ENCODE results near the gene HYAL2. TPM values are rescaled to one million over a fixed set of nuclear protein-coding genes. Genes with fewer than 3 reads are reported as not detected.
"Not testable (repeated sequence)": the region's sequence is repeated elsewhere in the genome, so short reads cannot be mapped to it uniquely, and the experiment has no call there.

The HYAL2 gene
- total RNA-seq, 3 donors from 2014 or later = 66.0 to 215 (median 96.0) TPM

DNA sequence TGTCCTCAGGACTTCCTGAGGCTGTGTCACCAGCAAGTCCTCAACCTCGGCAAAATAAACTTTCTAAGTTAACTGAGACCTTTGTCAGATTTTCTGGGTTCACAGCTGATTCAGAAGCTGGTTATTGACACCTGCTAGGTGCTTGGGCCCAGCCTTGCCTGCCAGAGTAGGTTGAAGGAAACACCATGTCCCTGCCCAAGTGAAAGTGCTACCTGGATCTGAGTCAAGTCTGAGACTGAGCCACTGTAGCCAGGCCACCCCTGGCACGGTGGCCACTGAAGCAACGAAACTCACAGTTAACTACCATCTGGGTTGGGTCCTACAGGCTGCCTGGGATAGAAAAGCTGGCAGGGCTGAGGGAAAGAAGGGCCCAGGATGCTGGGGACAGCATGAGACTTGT, 8.2 kb downstream of the HYAL2 start:
- peak overlapping the region; percentile 48 to 94 for H3K27ac ChIP-seq
- H3K4me1 ChIP-seq = peaks cover 9 to 22% of the 10 kb centered on the region in 2 donors
- no peak overlapping the region for H3K4me3 ChIP-seq
- intact Hi-C loops (cut with DNase I; ENCODE audit: low total_unique reads) = no loop called here
- no peaks in the 10 kb centered on the region for H3K9me3 ChIP-seq
- no peaks in the 10 kb centered on the region for H3K36me3 ChIP-seq
- no peak for DNase-seq (ENCODE audit: low spot score in 2 of 2)
- H3K27me3 ChIP-seq = no peaks in the 10 kb centered on the region
- TF ChIP-seq POLR2A (IDR thresholded peaks at IDR 0.05) = no peak
- TF ChIP-seq POLR2AphosphoS5 (IDR thresholded peaks at IDR 0.05) = no peak
- TF ChIP-seq, protein P1, sequence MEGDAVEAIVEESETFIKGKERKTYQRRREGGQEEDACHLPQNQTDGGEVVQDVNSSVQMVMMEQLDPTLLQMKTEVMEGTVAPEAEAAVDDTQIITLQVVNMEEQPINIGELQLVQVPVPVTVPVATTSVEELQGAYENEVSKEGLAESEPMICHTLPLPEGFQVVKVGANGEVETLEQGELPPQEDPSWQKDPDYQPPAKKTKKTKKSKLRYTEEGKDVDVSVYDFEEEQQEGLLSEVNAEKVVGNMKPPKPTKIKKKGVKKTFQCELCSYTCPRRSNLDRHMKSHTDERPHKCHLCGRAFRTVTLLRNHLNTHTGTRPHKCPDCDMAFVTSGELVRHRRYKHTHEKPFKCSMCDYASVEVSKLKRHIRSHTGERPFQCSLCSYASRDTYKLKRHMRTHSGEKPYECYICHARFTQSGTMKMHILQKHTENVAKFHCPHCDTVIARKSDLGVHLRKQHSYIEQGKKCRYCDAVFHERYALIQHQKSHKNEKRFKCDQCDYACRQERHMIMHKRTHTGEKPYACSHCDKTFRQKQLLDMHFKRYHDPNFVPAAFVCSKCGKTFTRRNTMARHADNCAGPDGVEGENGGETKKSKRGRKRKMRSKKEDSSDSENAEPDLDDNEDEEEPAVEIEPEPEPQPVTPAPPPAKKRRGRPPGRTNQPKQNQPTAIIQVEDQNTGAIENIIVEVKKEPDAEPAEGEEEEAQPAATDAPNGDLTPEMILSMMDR (IDR thresholded peaks at IDR 0.05) = no peak

GRCh38 chr3:50312041-50312440, 10.5 kb downstream of the HYAL2 start:
- H3K9me3 ChIP-seq; H3K27me3 ChIP-seq; H3K27ac ChIP-seq; intact Hi-C loops (cut with DNase I; ENCODE audit: low total_unique reads); DNase-seq (ENCODE audit: low spot score in 2 of 2); H3K4me3 ChIP-seq; H3K4me1 ChIP-seq; H3K36me3 ChIP-seq: not testable (repeated sequence)

GRCh38 chr3:50304601-50305000, 17.9 kb downstream of the HYAL2 start:
- Histone ChIP-seq H3K27me3 (no peaks in the 10 kb centered on the region), H3K9me3 (peaks cover 0 to 9% of the 10 kb centered on the region in 2 donors), H3K4me1 (peaks cover 0 to 5% of the 10 kb centered on the region in 2 donors), H3K36me3 (no peaks in the 10 kb centered on the region), H3K4me3 (no peak overlapping the region), H3K27ac (no peak overlapping the region)
- intact Hi-C loops (cut with DNase I; ENCODE audit: low total_unique reads) = no loop called here
- no peak for TF ChIP-seq POLR2AphosphoS5 (IDR thresholded peaks at IDR 0.05)
- TF ChIP-seq, protein P1 (IDR thresholded peaks at IDR 0.05) = no peak
- DNase-seq (ENCODE audit: low spot score in 2 of 2) = no peak

DNA sequence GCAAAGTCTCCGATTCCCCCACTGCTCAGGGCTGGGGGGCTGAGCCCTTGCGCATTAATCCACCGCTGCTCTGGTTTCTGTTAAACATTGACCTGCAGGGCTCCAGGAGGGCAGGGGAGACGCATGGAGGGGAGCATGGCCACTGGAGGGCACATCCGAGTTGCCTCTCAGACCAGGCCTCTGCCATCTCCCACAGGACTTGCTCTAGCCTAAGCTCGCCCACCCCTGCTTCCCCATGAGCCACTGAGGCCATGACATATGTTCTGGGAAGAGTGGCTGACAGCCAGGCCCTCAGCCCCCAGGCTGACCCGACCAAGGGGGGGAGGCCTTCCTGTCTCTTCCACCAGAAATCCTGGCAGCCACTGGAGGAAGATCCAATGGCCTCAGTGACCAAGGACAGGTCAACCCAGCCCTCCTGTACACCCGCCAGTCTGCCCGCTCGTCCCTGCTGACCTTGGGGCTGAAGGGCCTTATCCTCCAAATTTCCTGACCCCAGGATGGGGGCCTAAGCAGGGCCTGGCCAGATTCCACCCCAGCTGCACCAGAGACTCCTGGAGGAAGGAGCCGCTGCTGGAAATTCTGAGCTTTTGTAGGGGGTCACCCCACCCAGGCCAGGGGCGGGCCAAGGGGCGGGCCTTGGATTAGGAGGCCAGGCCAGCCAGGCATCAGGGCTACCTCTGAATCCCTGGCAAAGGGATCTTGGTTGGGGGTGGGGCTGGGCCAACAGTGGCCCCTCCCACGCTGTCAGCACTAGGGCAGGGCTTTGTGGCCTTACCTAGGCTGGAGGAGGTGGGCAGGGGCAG, 19.3 kb downstream of the HYAL2 start, which contains the start of gene HYAL1:
Gene HYAL1 (minus strand): TSS at position 562 of the 803 bp plus-strand sequence. CDS start 618 bp downstream, outside the sequence.
- no peak for DNase-seq (ENCODE audit: low spot score in 2 of 2)

GRCh38 chr3:50302095-50303012, 20.2 kb downstream of the HYAL2 start:
- peak overlapping the region; percentile 67 to 88 for H3K27ac ChIP-seq
- intact Hi-C loops (cut with DNase I; ENCODE audit: low total_unique reads) = no loop called here

More for the DNA sequence above, 19.3 kb downstream of the HYAL2 start, which contains the start of gene HYAL1:
- H3K27me3 ChIP-seq = no peaks in the 10 kb centered on the region
- H3K4me3 ChIP-seq = peak within 1 kb of the TSS; percentile 12 to 56 (median 24)
- H3K36me3 ChIP-seq = no peaks in the 10 kb centered on the region
- H3K4me1 ChIP-seq = peaks cover 5% of the 10 kb centered on the region in 2 donors
- intact Hi-C loops (cut with DNase I; ENCODE audit: low total_unique reads) = no loop called here
- TF ChIP-seq POLR2A (IDR thresholded peaks at IDR 0.05) (no peak), POLR2AphosphoS5 (IDR thresholded peaks at IDR 0.05) (peak in 1 of 3 donors; percentile 15)
- TF ChIP-seq, protein P1 (IDR thresholded peaks at IDR 0.05) = no peak
- H3K27ac ChIP-seq = peak within 1 kb of the TSS; percentile 67 to 88
- H3K9me3 ChIP-seq = no peaks in the 10 kb centered on the region

More at GRCh38 chr3:50302095-50303012, 20.2 kb downstream of the HYAL2 start:
- Histone ChIP-seq H3K9me3 (no peaks in the 10 kb centered on the region), H3K27me3 (no peaks in the 10 kb centered on the region), H3K36me3 (no peaks in the 10 kb centered on the region), H3K4me3 (peak overlapping the region; percentile 12 to 56 (median 24)), H3K4me1 (peaks cover 5 to 11% of the 10 kb centered on the region in 2 donors)
- TF ChIP-seq POLR2AphosphoS5 (IDR thresholded peaks at IDR 0.05) (no peak), POLR2A (IDR thresholded peaks at IDR 0.05) (no peak)
- TF ChIP-seq, protein P1 (IDR thresholded peaks at IDR 0.05) = no peak
- no peak for DNase-seq (ENCODE audit: low spot score in 2 of 2)
